ENCODE results near the gene AGBL5. TPM values are rescaled to one million over a fixed set of nuclear protein-coding genes. Genes with fewer than 3 reads are reported as not detected.

The AGBL5 gene
- total RNA-seq, 2 donors from 2014 or later: 12.5 to 20.5 TPM

- no peaks in the 10 kb centered on the region for H3K9me3 Mint-ChIP-seq
- peak overlapping the region; percentile 96 to 98 for H3K27ac Mint-ChIP-seq
- H3K4me3 Mint-ChIP-seq: peak overlapping the region; percentile 89
- peaks cover 24 to 45% of the 10 kb centered on the region in 2 donors for H3K4me1 Mint-ChIP-seq (ENCODE audit: low read depth in 2 of 2)
- no peak for ATAC-seq
- H3K27me3 Mint-ChIP-seq: no peaks in the 10 kb centered on the region
- no peaks in the 10 kb centered on the region for H3K36me3 Mint-ChIP-seq
- DNase-seq (ENCODE audit: low spot score): no peak
These were observed 30.7 kb downstream of the AGBL5 start for GRCh38 chr2:27081984-27082772.

GRCh38 chr2:27082773-27083409 lies 31.4 kb downstream of the AGBL5 start:
- Mint-ChIP-seq H3K36me3 (no peaks in the 10 kb centered on the region), H3K9me3 (no peaks in the 10 kb centered on the region), H3K27ac (peak overlapping the region in 1 of 2 donors; percentile 37), H3K4me3 (no peak overlapping the region), H3K4me1 (ENCODE audit: low read depth in 2 of 2) (peaks cover 21 to 38% of the 10 kb centered on the region in 2 donors), H3K27me3 (no peaks in the 10 kb centered on the region)
- ATAC-seq (no peak), DNase-seq (ENCODE audit: low spot score) (no peak)

GRCh38 chr2:27083410-27084296 lies 32.2 kb downstream of the AGBL5 start:
- no peak for ATAC-seq
- Mint-ChIP-seq H3K4me1 (ENCODE audit: low read depth in 2 of 2) (peaks cover 18 to 34% of the 10 kb centered on the region in 2 donors), H3K9me3 (no peaks in the 10 kb centered on the region), H3K27me3 (no peaks in the 10 kb centered on the region), H3K27ac (peak overlapping the region in 1 of 2 donors; percentile 37), H3K36me3 (no peaks in the 10 kb centered on the region), H3K4me3 (no peak overlapping the region)
- no peak for DNase-seq (ENCODE audit: low spot score)

GRCh38 chr2:27084297-27085061 lies 33.0 kb downstream of the AGBL5 start:
- peak overlapping the region; percentile 82 to 85 for H3K27ac Mint-ChIP-seq
- ATAC-seq (no peak), DNase-seq (ENCODE audit: low spot score) (no peak)
- no peaks in the 10 kb centered on the region for H3K9me3 Mint-ChIP-seq
- peaks cover 18 to 33% of the 10 kb centered on the region in 2 donors for H3K4me1 Mint-ChIP-seq (ENCODE audit: low read depth in 2 of 2)
- no peaks in the 10 kb centered on the region for H3K36me3 Mint-ChIP-seq
- no peaks in the 10 kb centered on the region for H3K27me3 Mint-ChIP-seq
- no peak overlapping the region for H3K4me3 Mint-ChIP-seq

- DNase-seq (ENCODE audit: low spot score): no peak
- Mint-ChIP-seq H3K4me3 (peak overlapping the region; percentile 81), H3K27me3 (no peaks in the 10 kb centered on the region), H3K36me3 (no peaks in the 10 kb centered on the region), H3K4me1 (ENCODE audit: low read depth in 2 of 2) (peaks cover 18 to 34% of the 10 kb centered on the region in 2 donors), H3K27ac (peak overlapping the region; percentile 82 to 85), H3K9me3 (no peaks in the 10 kb centered on the region)
- ATAC-seq: no peak
These were observed 33.7 kb downstream of the AGBL5 start for GRCh38 chr2:27085062-27085672.

GRCh38 chr2:27085673-27086089 lies 34.2 kb downstream of the AGBL5 start:
- no peaks in the 10 kb centered on the region for H3K36me3 Mint-ChIP-seq
- ATAC-seq (peak; percentile 0 to 1), DNase-seq (ENCODE audit: low spot score) (no peak)
- H3K9me3 Mint-ChIP-seq: no peaks in the 10 kb centered on the region
- H3K4me3 Mint-ChIP-seq: peak overlapping the region; percentile 81
- H3K27ac Mint-ChIP-seq: peak overlapping the region; percentile 82 to 85
- H3K4me1 Mint-ChIP-seq (ENCODE audit: low read depth in 2 of 2): peaks cover 18 to 31% of the 10 kb centered on the region in 2 donors
- no peaks in the 10 kb centered on the region for H3K27me3 Mint-ChIP-seq

- Mint-ChIP-seq H3K9me3 (no peaks in the 10 kb centered on the region), H3K4me3 (peak overlapping the region; percentile 81), H3K4me1 (ENCODE audit: low read depth in 2 of 2) (peaks cover 12 to 27% of the 10 kb centered on the region in 2 donors), H3K27ac (peak overlapping the region; percentile 39 to 82), H3K27me3 (no peaks in the 10 kb centered on the region), H3K36me3 (no peaks in the 10 kb centered on the region)
- ATAC-seq (peak; percentile 96), DNase-seq (ENCODE audit: low spot score) (peak; percentile 98)
These were observed 34.7 kb downstream of the AGBL5 start for GRCh38 chr2:27086090-27086723.

GRCh38 chr2:27086724-27087593 lies 35.5 kb downstream of the AGBL5 start, which contains the start of gene KHK:
Gene KHK (plus strand): TSS chr2:27086772. CDS start chr2:27087260, 488 bp downstream.
- H3K4me3 Mint-ChIP-seq: peak within 1 kb of the TSS; percentile 81
- no peaks in the 10 kb centered on the region for H3K27me3 Mint-ChIP-seq
- peak within 1 kb of the TSS; percentile 82 to 85 for H3K27ac Mint-ChIP-seq
- no peak for DNase-seq (ENCODE audit: low spot score)
- no peaks in the 10 kb centered on the region for H3K9me3 Mint-ChIP-seq
- peaks cover 7 to 23% of the 10 kb centered on the region in 2 donors for H3K4me1 Mint-ChIP-seq (ENCODE audit: low read depth in 2 of 2)
- H3K36me3 Mint-ChIP-seq: no peaks in the 10 kb centered on the region
- peak in 1 of 2 donors; percentile 0 for ATAC-seq

- no peak overlapping the region for H3K27ac Mint-ChIP-seq
- DNase-seq (ENCODE audit: low spot score) (no peak), ATAC-seq (no peak)
- peaks cover 7 to 23% of the 10 kb centered on the region in 2 donors for H3K4me1 Mint-ChIP-seq (ENCODE audit: low read depth in 2 of 2)
- no peaks in the 10 kb centered on the region for H3K9me3 Mint-ChIP-seq
- no peaks in the 10 kb centered on the region for H3K27me3 Mint-ChIP-seq
- peak overlapping the region; percentile 81 for H3K4me3 Mint-ChIP-seq
- no peaks in the 10 kb centered on the region for H3K36me3 Mint-ChIP-seq
These were observed 36.4 kb downstream of the AGBL5 start for GRCh38 chr2:27087823-27088410.

- H3K36me3 Mint-ChIP-seq: no peaks in the 10 kb centered on the region
- no peaks in the 10 kb centered on the region for H3K27me3 Mint-ChIP-seq
These were observed 37.2 kb downstream of the AGBL5 start for GRCh38 chr2:27088634-27089033.

GRCh38 chr2:27089111-27089954 lies 37.9 kb downstream of the AGBL5 start:
- DNase-seq (ENCODE audit: low spot score): no peak

More at GRCh38 chr2:27088634-27089033, 37.2 kb downstream of the AGBL5 start:
- Mint-ChIP-seq H3K4me1 (ENCODE audit: low read depth in 2 of 2) (peaks cover 7 to 20% of the 10 kb centered on the region in 2 donors), H3K9me3 (no peaks in the 10 kb centered on the region), H3K4me3 (no peak overlapping the region), H3K27ac (no peak overlapping the region)
- ATAC-seq: no peak
- no peak for DNase-seq (ENCODE audit: low spot score)

More at GRCh38 chr2:27089111-27089954, 37.9 kb downstream of the AGBL5 start:
- peaks cover 7 to 16% of the 10 kb centered on the region in 2 donors for H3K4me1 Mint-ChIP-seq (ENCODE audit: low read depth in 2 of 2)
- H3K4me3 Mint-ChIP-seq: no peak overlapping the region
- H3K27me3 Mint-ChIP-seq: no peaks in the 10 kb centered on the region
- H3K9me3 Mint-ChIP-seq: no peaks in the 10 kb centered on the region
- no peak for ATAC-seq
- H3K27ac Mint-ChIP-seq: no peak overlapping the region
- H3K36me3 Mint-ChIP-seq: no peaks in the 10 kb centered on the region
